Neural crest cell (in vitro differentiated cells): ENCODE measurements around the gene OR2M3. TPM values are rescaled to one million over a fixed set of nuclear protein-coding genes. Genes with fewer than 3 reads are reported as not detected.
"Not testable (repeated sequence)": the region's sequence is repeated elsewhere in the genome, so short reads cannot be mapped to it uniquely, and the experiment has no call there.

Experiments
- DNase-seq: peaks from one replicate; pipeline ENCODE4 v3.0.0; 2021; ENCODE audit warnings: low read depth, mixed read lengths, low spot score
- H3K27ac Mint-ChIP-seq: one replicate; pipeline ENCODE4 v1.8.0; 2021; ENCODE audit warnings: mild to moderate bottlenecking, mixed read lengths; ENCODE audit not compliant: unreplicated experiment
- H3K27me3 Mint-ChIP-seq: 2 replicates; pipeline ENCODE4 v1.8.0; 2021; ENCODE audit warnings: low read depth, mild to moderate bottlenecking, mixed read lengths
- H3K36me3 Mint-ChIP-seq: 2 replicates; pipeline ENCODE4 v1.8.0; 2021; ENCODE audit warnings: low read depth, mild to moderate bottlenecking, mixed read lengths
- H3K4me1 Mint-ChIP-seq: 2 replicates; pipeline ENCODE4 v1.8.0; 2021; ENCODE audit warnings: mixed read lengths
- H3K4me3 Mint-ChIP-seq: one replicate; pipeline ENCODE4 v1.8.0; 2021; ENCODE audit warnings: mild to moderate bottlenecking, mixed read lengths
- H3K9me3 Mint-ChIP-seq: 2 replicates; pipeline ENCODE4 v1.8.0; 2021; ENCODE audit warnings: mixed read lengths
- CTCF ChIP-seq: fragments of 200-600 bp; sonication (generic); conservative IDR thresholded peaks from 2 replicates; pipeline ENCODE4 v1.5.0; 2021; ENCODE audit warnings: antibody characterized with exemption, mild to moderate bottlenecking
- total RNA-seq: library from RNA; stranded (reverse); gene quantifications from 2 replicates; pipeline ENCODE4 v1.2.1, GENCODE V29; 2021

Gene OR2M3
- total RNA-seq, 1 donor from 2014 or later, result not detected

GRCh38 chr1:248243204-248243603, 46.1 kb downstream of the OR2M3 start:
- peaks cover 13% of the 10 kb centered on the region for H3K36me3 Mint-ChIP-seq
- peaks cover 32% of the 10 kb centered on the region for H3K9me3 Mint-ChIP-seq
- H3K4me3 Mint-ChIP-seq, result no peak overlapping the region
- H3K4me1 Mint-ChIP-seq, result no peaks in the 10 kb centered on the region
- H3K27ac Mint-ChIP-seq, result no peak overlapping the region
- peak; percentile 54 for TF ChIP-seq CTCF
- no peaks in the 10 kb centered on the region for H3K27me3 Mint-ChIP-seq
- no peak for DNase-seq

GRCh38 chr1:248259309-248259708, 62.2 kb downstream of the OR2M3 start:
- not testable (repeated sequence) for H3K27me3 Mint-ChIP-seq, H3K27ac Mint-ChIP-seq, DNase-seq, H3K4me3 Mint-ChIP-seq, H3K4me1 Mint-ChIP-seq, H3K36me3 Mint-ChIP-seq
- peaks cover 24% of the 10 kb centered on the region for H3K9me3 Mint-ChIP-seq

Other genes with a start within 250 kb of the OR2M3 start
- not detected in 2 replicates for gene OR2L8, start 248.4 kb upstream of the OR2M3 start, total RNA-seq
- not detected in 2 replicates for gene OR2AK2, start 232.0 kb upstream of the OR2M3 start, total RNA-seq
- gene OR2L5, start 183.6 kb upstream of the OR2M3 start, total RNA-seq, result not detected in 2 replicates
- 0.09 TPM in 2 replicates for gene OR2L2, start 167.2 kb upstream of the OR2M3 start, total RNA-seq
- not detected in 2 replicates for gene OR2L3, start 150.4 kb upstream of the OR2M3 start, total RNA-seq
- not detected in 2 replicates for gene OR2L13, start 102.1 kb upstream of the OR2M3 start, total RNA-seq
- gene OR2M5, start 52.1 kb upstream of the OR2M3 start, total RNA-seq, result not detected in 2 replicates
- not detected in 2 replicates for gene OR2M2, start 22.4 kb upstream of the OR2M3 start, total RNA-seq
- not detected in 2 replicates for gene OR2M4, start 34.2 kb downstream of the OR2M3 start, total RNA-seq
- gene OR2T33, start 80.7 kb downstream of the OR2M3 start, total RNA-seq, result not detected in 2 replicates
- not detected in 2 replicates for gene OR2T12, start 106.2 kb downstream of the OR2M3 start, total RNA-seq
- not detected in 2 replicates for gene OR2M7, start 127.3 kb downstream of the OR2M3 start, total RNA-seq
- not detected in 2 replicates for gene OR14C36, start 151.5 kb downstream of the OR2M3 start, total RNA-seq
- not detected in 2 replicates for gene OR2T4, start 164.4 kb downstream of the OR2M3 start, total RNA-seq
- gene OR2T6, start 178.5 kb downstream of the OR2M3 start, total RNA-seq, result not detected in 2 replicates
- gene OR2T1, start 205.8 kb downstream of the OR2M3 start, total RNA-seq, result not detected in 2 replicates
- not detected in 2 replicates for gene OR2T2, start 248.4 kb downstream of the OR2M3 start, total RNA-seq